Measurements from ENCODE around the gene CD52.
A peak's percentile ranks its signal among the peaks of the same experiment; 100 is the strongest.

CD52 gene

GRCh38 chr1:26296340-26297056 lies 21.3 kb upstream of the CD52 start:
- H3K4me3 Mint-ChIP-seq = no peak overlapping the region
- H3K9me3 Mint-ChIP-seq = no peaks in the 10 kb centered on the region
- no peaks in the 10 kb centered on the region for H3K4me1 Mint-ChIP-seq
- peaks cover 3% of the 10 kb centered on the region for H3K36me3 Mint-ChIP-seq (ENCODE audit: low read depth)
- H3K27ac Mint-ChIP-seq = no peak overlapping the region
- H3K27me3 Mint-ChIP-seq (ENCODE audit: low read depth) = peaks cover 7% of the 10 kb centered on the region
- TF ChIP-seq, protein P1, sequence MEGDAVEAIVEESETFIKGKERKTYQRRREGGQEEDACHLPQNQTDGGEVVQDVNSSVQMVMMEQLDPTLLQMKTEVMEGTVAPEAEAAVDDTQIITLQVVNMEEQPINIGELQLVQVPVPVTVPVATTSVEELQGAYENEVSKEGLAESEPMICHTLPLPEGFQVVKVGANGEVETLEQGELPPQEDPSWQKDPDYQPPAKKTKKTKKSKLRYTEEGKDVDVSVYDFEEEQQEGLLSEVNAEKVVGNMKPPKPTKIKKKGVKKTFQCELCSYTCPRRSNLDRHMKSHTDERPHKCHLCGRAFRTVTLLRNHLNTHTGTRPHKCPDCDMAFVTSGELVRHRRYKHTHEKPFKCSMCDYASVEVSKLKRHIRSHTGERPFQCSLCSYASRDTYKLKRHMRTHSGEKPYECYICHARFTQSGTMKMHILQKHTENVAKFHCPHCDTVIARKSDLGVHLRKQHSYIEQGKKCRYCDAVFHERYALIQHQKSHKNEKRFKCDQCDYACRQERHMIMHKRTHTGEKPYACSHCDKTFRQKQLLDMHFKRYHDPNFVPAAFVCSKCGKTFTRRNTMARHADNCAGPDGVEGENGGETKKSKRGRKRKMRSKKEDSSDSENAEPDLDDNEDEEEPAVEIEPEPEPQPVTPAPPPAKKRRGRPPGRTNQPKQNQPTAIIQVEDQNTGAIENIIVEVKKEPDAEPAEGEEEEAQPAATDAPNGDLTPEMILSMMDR (IDR thresholded peaks at IDR 0.05; ENCODE audit: unreplicated experiment in 3 of 3) = no peak

- H3K36me3 Mint-ChIP-seq (ENCODE audit: low read depth) = peaks cover 3% of the 10 kb centered on the region
- H3K4me1 Mint-ChIP-seq = no peaks in the 10 kb centered on the region
- TF ChIP-seq, protein P1 (IDR thresholded peaks at IDR 0.05; ENCODE audit: unreplicated experiment in 3 of 3) = no peak
- H3K4me3 Mint-ChIP-seq = no peak overlapping the region
- peaks cover 7% of the 10 kb centered on the region for H3K27me3 Mint-ChIP-seq (ENCODE audit: low read depth)
- H3K27ac Mint-ChIP-seq = no peak overlapping the region
- no peaks in the 10 kb centered on the region for H3K9me3 Mint-ChIP-seq
These were observed 20.5 kb upstream of the CD52 start for GRCh38 chr1:26297057-26297790.

GRCh38 chr1:26297791-26298124 lies 20.0 kb upstream of the CD52 start:
- Mint-ChIP-seq H3K4me3 (no peak overlapping the region), H3K4me1 (no peaks in the 10 kb centered on the region), H3K27me3 (ENCODE audit: low read depth) (peaks cover 7% of the 10 kb centered on the region), H3K27ac (no peak overlapping the region), H3K9me3 (no peaks in the 10 kb centered on the region), H3K36me3 (ENCODE audit: low read depth) (peaks cover 3% of the 10 kb centered on the region)
- TF ChIP-seq, protein P1 (IDR thresholded peaks at IDR 0.05; ENCODE audit: unreplicated experiment in 3 of 3) = no peak

- Mint-ChIP-seq H3K4me1 (peaks cover 4% of the 10 kb centered on the region), H3K27ac (no peak overlapping the region), H3K27me3 (ENCODE audit: low read depth) (peaks cover 3% of the 10 kb centered on the region), H3K9me3 (no peaks in the 10 kb centered on the region), H3K4me3 (no peak overlapping the region), H3K36me3 (ENCODE audit: low read depth) (no peaks in the 10 kb centered on the region)
- TF ChIP-seq, protein P1 (IDR thresholded peaks at IDR 0.05; ENCODE audit: unreplicated experiment in 3 of 3) = no peak
These were observed 17.0 kb upstream of the CD52 start for GRCh38 chr1:26300578-26301275.

GRCh38 chr1:26302733-26303405 lies 14.9 kb upstream of the CD52 start:
- TF ChIP-seq, protein P1 (IDR thresholded peaks at IDR 0.05; ENCODE audit: unreplicated experiment in 3 of 3) = no peak
- Mint-ChIP-seq H3K36me3 (ENCODE audit: low read depth) (no peaks in the 10 kb centered on the region), H3K9me3 (no peaks in the 10 kb centered on the region), H3K4me3 (peak overlapping the region in 1 of 3 experiments; percentile 32), H3K27ac (no peak overlapping the region), H3K4me1 (peaks cover 13% of the 10 kb centered on the region), H3K27me3 (ENCODE audit: low read depth) (no peaks in the 10 kb centered on the region)
